ENCODE measurements around the gene ZMIZ1. TPM values are rescaled to one million over a fixed set of nuclear protein-coding genes. Genes with fewer than 3 reads are reported as not detected.

The ZMIZ1 gene
- total RNA-seq, 1 donor from 2014 or later: 46.2 TPM

DNA sequence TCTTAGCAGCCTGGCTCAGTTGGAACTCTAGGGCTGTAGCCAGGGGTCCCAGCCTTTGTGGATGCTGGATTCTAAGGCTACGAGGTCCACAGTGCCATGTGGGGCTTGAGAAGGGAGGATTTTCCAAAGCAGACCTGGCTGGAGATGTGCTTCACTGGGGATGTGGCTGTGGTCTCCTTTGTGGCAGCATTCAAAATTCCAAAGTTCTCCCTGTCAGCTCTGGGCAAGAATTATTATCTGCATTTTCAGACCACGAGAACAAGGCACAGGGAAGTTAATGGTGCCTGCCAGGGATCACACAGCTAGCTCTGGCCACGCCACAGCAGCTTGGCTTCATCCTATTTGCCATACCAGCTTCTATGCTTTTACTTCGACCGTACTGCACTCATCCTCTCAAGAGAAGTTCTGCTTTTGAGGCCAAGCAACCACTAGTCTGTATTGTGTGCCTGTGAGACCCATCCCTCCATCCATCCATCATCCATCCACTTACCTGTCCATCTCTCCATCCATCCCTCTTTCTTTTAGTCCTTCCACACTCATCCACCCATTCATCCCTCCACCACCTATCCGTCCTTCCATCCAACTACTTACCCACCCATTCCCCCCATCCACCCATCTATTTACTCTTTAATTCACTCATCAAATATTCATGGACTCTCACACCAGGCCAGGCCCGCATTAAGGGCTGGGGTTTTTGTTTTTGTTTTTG is 71.5 kb downstream of the ZMIZ1 start:
- H3K4me3 Mint-ChIP-seq (ENCODE audit: unreplicated experiment): no peak overlapping the region
- peak overlapping the region; percentile 98 for H3K27ac Mint-ChIP-seq (ENCODE audit: unreplicated experiment)
- H3K4me1 Mint-ChIP-seq (ENCODE audit: low read depth): peaks cover 76% of the 10 kb centered on the region
- peaks cover 21% of the 10 kb centered on the region for H3K36me3 Mint-ChIP-seq (ENCODE audit: low read depth)
- H3K9me3 Mint-ChIP-seq (ENCODE audit: low read depth): no peaks in the 10 kb centered on the region
- no peak for DNase-seq (ENCODE audit: low spot score)
- no peaks in the 10 kb centered on the region for H3K27me3 Mint-ChIP-seq (ENCODE audit: low read depth)
- TF ChIP-seq, protein P1, sequence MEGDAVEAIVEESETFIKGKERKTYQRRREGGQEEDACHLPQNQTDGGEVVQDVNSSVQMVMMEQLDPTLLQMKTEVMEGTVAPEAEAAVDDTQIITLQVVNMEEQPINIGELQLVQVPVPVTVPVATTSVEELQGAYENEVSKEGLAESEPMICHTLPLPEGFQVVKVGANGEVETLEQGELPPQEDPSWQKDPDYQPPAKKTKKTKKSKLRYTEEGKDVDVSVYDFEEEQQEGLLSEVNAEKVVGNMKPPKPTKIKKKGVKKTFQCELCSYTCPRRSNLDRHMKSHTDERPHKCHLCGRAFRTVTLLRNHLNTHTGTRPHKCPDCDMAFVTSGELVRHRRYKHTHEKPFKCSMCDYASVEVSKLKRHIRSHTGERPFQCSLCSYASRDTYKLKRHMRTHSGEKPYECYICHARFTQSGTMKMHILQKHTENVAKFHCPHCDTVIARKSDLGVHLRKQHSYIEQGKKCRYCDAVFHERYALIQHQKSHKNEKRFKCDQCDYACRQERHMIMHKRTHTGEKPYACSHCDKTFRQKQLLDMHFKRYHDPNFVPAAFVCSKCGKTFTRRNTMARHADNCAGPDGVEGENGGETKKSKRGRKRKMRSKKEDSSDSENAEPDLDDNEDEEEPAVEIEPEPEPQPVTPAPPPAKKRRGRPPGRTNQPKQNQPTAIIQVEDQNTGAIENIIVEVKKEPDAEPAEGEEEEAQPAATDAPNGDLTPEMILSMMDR (IDR thresholded peaks at IDR 0.05): no peak

DNA sequence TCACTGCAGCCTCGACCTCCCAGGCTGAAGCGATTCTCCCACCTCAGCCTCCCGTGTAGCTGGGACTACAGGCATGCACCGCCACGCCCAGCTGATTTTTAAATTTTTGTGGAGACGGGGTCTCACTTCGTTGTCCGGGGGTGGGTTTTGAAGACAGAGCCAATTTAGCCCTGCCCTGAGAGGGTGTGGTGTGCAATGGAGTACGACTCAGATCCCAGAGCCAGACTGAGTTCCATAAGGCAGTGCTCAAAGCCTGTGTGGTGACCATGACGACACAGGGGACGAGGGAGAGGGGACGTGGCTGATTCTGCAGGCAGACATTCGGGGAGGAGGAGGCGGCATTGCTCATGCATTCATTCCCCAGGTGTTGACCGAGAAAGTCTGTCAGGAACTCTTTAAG is 72.1 kb downstream of the ZMIZ1 start:
- H3K4me3 Mint-ChIP-seq (ENCODE audit: unreplicated experiment): no peak overlapping the region
- peaks cover 82% of the 10 kb centered on the region for H3K4me1 Mint-ChIP-seq (ENCODE audit: low read depth)
- no peaks in the 10 kb centered on the region for H3K27me3 Mint-ChIP-seq (ENCODE audit: low read depth)
- TF ChIP-seq, protein P1 (IDR thresholded peaks at IDR 0.05): no peak
- no peaks in the 10 kb centered on the region for H3K9me3 Mint-ChIP-seq (ENCODE audit: low read depth)
- H3K36me3 Mint-ChIP-seq (ENCODE audit: low read depth): peaks cover 21% of the 10 kb centered on the region
- no peak for DNase-seq (ENCODE audit: low spot score)
- H3K27ac Mint-ChIP-seq (ENCODE audit: unreplicated experiment): no peak overlapping the region

DNA sequence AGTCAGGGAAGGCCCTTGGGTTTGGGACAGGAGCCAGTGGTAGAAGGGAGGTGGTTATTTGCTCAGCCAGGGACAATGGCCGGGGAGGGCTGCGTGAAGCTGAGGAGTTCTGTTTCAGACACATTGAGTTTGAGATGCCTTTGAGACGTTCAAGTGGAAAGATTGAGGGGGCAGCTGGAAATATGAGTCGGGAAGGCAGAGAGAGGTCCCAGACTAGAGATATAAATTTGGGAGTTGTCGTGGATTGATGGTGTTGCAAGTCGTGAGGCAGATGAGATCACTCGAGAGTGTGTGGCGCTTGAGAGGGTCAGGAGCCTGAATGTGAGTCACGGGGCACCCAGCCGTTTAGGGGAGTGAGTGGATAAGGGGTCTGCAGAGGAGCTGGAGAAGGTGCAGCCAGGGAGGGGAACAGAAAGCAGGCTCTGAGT is 73.3 kb downstream of the ZMIZ1 start:
- peaks cover 21% of the 10 kb centered on the region for H3K36me3 Mint-ChIP-seq (ENCODE audit: low read depth)
- TF ChIP-seq, protein P1 (IDR thresholded peaks at IDR 0.05): no peak
- peak overlapping the region; percentile 73 for H3K27ac Mint-ChIP-seq (ENCODE audit: unreplicated experiment)
- DNase-seq (ENCODE audit: low spot score): no peak
- no peaks in the 10 kb centered on the region for H3K27me3 Mint-ChIP-seq (ENCODE audit: low read depth)
- H3K9me3 Mint-ChIP-seq (ENCODE audit: low read depth): no peaks in the 10 kb centered on the region
- no peak overlapping the region for H3K4me3 Mint-ChIP-seq (ENCODE audit: unreplicated experiment)
- peaks cover 81% of the 10 kb centered on the region for H3K4me1 Mint-ChIP-seq (ENCODE audit: low read depth)

DNA sequence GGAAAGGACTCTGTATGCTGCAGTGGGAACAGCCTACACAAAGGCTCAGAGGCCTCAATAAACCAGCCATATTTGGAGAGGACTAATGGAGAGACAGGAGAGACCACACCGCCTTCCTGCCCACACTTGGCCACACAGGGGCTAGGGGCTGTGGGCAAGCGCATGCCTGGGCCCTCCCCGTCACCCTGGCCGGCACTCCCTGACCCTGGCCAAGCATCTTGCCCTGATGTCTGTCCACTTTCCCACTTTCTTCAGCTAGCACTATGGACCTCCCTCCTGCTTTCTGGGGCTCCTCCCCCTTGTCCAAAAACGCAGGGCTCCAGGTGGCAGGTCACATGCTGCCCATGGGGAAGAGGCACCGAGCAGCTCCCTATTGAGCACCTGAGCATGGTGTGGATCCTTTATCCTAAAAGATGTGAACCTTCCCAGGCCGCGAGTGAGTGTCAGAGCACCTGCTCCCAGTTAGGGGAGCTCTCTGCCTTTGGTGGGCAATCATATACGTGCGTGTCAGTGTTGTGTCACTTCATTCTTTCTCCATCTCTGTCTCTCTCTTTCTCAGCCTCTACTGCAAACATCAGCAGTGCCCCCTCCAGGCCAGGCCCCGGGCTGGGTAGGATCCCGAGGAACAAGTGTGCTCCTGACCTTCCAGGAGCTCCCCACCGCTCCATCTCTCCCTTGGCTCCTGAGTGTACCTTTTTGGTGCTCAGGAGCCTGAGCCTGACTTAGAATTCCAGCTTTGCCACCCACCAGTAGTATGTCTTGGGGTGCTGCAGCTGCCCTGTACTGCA is 74.0 kb downstream of the ZMIZ1 start:
- DNase-seq (ENCODE audit: low spot score): no peak
- Mint-ChIP-seq H3K27ac (ENCODE audit: unreplicated experiment) (peak overlapping the region; percentile 73), H3K9me3 (ENCODE audit: low read depth) (no peaks in the 10 kb centered on the region), H3K4me1 (ENCODE audit: low read depth) (peaks cover 74% of the 10 kb centered on the region), H3K36me3 (ENCODE audit: low read depth) (peaks cover 21% of the 10 kb centered on the region), H3K4me3 (ENCODE audit: unreplicated experiment) (no peak overlapping the region), H3K27me3 (ENCODE audit: low read depth) (no peaks in the 10 kb centered on the region)
- TF ChIP-seq, protein P1 (IDR thresholded peaks at IDR 0.05): peak; percentile 18

DNA sequence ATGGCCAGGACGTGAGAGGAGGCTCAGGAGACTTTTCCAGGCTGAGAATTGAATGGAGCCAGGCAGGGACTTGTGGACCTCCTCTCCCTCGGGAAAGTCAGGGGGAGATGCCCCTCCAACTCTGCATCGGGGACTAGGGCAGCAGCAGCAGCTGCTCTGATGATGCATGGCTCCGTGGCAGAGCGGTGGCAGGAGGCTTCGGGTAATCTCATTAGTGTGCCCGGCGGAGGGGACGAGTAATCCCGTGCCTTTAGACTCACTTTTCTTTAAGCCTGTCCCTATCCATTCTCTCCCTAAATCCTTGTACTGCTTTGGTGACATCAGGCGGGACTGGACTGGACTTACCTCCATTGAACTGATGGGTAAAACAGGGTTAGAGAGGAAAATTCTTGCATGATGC is 75.1 kb downstream of the ZMIZ1 start:
- H3K9me3 Mint-ChIP-seq (ENCODE audit: low read depth): no peaks in the 10 kb centered on the region
- H3K36me3 Mint-ChIP-seq (ENCODE audit: low read depth): peaks cover 21% of the 10 kb centered on the region
- H3K4me3 Mint-ChIP-seq (ENCODE audit: unreplicated experiment): no peak overlapping the region
- TF ChIP-seq, protein P1 (IDR thresholded peaks at IDR 0.05): no peak
- no peak for DNase-seq (ENCODE audit: low spot score)
- no peak overlapping the region for H3K27ac Mint-ChIP-seq (ENCODE audit: unreplicated experiment)
- H3K27me3 Mint-ChIP-seq (ENCODE audit: low read depth): no peaks in the 10 kb centered on the region
- peaks cover 73% of the 10 kb centered on the region for H3K4me1 Mint-ChIP-seq (ENCODE audit: low read depth)
